ENCODE measurements around the gene BLTP3B.

GRCh38 chr12:100114574-100114973, 28.1 kb downstream of the BLTP3B start:
- no peak for TF ChIP-seq EZH2phosphoT487 (IDR thresholded peaks at IDR 0.05; ENCODE audit: insufficient read depth, low read depth)
- no peak for TF ChIP-seq EZH2 (IDR thresholded peaks at IDR 0.05; ENCODE audit: insufficient read depth, poor library complexity, severe bottlenecking)

Data from GM23248 (cell line).